NB4 (cell line): Measurements from ENCODE around the gene KLHL3.

ENCODE experiments used
- CTCF ChIP-seq: IDR thresholded peaks from one replicate; pipeline ENCODE4 v1.5.1; 2012; ENCODE audit warnings: low read depth, low read length
- POLR2A ChIP-seq: IDR thresholded peaks from 2 replicates; pipeline ENCODE4 v1.6.1; 2011; ENCODE audit warnings: mild to moderate bottlenecking; ENCODE audit not compliant: insufficient read length; ENCODE audit errors: extremely low read depth

GRCh38 chr5:137710086-137710485 lies 25.8 kb downstream of the KLHL3 start:
- TF ChIP-seq CTCF (no peak), POLR2A (no peak)
